Amniotic epithelial cell (primary cell): Measurements from ENCODE around the gene C1QL1.

Source experiments
- DNase-seq: peaks from one replicate; pipeline ENCODE4 v3.0.0-alpha.2; 2010; ENCODE audit warnings: low read depth

Gene C1QL1

DNA sequence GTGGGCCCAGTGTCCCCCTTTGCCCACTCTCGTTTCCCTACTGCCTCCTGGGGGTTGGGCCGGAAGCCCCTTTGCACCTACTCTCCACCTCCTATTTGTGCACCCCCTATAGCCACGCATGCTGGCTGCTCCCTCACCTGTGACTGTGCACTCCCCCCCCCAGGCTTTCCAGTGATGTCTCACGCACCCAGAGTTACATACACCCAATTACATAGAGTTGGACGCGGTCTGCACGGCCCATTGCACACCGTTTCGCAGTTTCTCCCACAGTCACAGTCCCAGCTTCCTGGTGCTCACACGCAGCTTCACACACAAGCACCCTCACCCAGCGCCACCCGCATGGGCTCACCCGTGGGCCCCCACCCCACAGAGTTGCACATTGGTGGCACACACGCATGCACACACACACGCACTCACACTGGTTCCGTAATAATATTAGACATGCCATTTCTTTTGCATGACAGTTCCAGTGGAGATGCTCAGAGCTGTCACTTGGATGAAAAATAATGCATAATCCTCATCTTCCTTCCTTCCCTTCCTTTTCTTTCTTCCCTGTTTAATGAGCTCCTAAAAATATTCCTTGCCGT lies 21.5 kb upstream of the C1QL1 start:
- no peak for DNase-seq

DNA sequence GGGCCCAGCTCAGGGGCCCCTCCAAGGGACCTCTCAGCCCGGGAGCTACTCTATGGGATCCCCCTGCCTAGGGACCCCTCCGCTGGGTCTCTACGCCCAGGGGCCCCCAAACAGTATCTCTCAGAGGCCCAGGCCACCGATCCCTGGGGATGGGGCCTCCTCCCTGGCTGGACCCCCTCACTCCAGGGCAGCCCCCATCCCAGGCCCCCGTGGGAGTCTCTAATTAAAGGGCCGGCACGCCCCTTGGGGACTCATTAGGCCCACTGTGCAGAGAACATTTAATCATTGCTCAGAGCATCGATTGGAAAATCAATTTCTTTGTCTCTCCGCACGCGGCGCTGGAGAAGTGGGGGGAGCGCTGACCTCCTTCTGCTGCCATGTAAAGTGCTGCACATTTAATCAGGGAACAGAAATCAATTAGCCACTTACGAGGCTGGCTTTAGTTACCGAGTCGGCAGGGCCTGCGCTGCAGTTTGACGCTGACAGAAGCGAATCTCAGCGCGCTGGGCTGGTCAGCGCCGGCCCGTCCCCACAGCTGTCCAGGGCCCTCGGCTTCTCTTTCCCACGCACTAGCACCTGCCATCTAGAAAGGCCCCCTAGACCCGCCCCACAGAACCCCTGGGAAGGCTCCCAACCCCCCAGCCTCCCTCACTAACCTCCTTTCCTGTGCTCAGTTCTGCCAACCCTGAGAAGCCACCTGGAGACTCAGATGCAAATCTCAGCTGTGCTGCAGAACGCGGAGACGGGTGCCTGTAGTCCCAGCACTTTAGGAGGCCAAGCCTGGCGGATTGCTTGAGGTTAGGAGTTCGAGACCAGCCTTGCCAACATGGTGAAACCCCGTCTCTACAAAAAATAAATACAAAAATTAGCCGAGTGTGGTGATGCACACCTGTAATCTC lies 20.2 kb upstream of the C1QL1 start:
- DNase-seq = no peak

DNA sequence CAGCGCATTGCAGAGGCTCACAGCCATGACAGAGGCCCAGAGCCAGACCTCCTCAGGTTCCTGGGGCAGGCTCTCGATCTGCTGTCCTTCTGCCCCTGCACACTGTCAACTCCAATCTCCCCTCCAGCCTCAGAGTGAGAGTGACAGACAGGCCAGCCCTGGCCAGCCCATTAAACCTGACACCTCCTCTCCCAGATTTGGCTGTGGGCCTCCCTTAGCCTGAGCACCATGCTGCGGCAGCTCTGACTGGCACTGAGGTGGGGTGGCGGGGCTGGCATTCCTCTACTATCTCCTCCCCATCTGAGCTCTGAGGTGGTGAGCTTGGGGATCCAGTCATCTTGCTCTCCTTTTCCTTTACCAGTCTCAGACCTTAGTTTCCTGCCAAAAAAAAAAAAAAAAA lies 15.5 kb upstream of the C1QL1 start:
- no peak for DNase-seq

DNA sequence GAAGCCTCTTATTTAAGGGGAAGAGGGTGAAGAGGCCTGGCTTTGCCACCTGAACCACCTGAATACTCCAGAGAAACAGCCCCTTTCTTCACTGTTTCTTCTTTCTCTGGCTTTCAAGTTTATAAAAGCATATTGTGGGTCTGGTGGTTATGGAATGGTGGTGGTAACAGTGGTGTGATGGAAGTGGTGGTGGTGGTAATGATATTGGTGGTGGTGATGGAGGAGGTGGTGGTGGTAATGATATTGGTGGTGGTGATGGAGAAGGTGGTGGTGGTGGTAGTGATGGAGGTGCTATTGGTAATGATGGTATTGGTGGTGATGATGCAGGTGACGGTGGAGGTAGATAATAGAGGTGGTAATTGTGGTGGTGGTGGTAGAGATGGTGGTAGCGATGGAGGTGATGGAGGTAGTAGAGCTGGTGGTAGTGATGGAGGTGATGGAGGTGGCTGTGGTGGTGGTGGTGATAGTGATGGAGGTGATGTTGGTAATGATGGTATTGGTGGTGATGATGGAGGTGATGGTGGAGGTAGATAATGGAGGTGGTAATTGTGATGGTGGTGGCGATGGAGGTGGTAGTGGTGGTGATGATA lies 14.1 kb upstream of the C1QL1 start:
- DNase-seq = no peak

DNA sequence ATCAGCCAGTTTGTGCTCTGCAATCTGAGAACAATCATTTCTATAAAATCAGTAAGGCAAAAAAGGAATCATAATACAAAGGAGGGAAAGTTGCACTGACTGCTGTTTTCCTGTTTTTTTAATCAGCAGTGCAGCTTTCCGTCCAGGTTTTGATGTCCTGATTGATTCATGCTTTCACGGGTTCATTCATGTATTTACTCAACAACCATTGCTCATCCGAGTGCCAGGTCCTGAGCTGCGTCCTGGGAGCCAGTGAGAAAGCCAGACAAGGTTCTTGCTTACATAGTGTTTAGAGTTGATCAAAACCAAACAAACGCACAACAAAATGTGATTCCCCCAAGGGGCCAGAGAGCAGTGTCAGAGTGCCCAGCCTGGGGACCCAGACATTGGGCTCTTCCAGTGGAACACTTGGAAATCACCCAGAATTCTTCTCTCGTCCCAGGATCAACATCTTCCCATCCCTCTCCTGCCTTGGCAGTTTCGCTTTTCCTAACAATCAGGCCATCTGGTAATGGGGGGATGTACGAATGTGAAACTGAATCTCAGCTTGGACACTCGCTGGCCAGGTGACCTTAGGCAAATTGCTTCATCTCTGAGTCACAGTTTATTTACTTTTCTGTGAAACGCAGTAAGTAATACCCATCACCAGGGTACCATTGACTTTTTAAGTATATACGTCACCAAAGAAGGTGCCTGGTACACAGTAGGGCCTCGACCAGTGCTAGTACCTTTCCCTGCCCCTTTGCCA lies 13.3 kb upstream of the C1QL1 start:
- DNase-seq = peak; percentile 83

DNA sequence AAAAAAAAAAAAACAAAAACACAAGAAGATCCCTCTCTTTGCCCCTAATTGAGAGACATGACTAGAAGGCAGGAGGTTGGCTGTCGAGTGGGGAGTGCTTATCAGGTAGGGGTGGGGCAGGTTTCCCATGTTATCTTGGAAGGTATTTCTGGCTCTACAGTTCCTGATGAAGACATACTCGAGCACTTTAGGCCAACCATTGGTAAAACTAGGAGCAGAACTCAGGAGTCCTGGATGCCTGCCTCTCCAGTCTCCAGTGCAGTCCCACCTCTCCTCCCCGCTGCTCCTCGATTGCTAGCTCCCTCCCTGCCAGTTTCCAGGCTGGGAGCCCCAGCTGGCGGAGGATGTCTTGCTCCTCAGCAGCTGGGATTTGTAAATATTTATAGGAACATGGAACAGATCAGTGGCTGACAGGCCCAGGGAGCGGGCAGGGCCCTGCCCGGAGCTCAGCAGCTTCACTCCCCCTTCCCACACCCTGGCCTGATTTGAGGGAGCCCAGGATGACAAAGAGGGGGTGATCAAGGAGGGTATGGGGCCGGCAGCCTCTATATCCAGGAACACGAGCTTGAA lies 11.4 kb upstream of the C1QL1 start:
- no peak for DNase-seq

DNA sequence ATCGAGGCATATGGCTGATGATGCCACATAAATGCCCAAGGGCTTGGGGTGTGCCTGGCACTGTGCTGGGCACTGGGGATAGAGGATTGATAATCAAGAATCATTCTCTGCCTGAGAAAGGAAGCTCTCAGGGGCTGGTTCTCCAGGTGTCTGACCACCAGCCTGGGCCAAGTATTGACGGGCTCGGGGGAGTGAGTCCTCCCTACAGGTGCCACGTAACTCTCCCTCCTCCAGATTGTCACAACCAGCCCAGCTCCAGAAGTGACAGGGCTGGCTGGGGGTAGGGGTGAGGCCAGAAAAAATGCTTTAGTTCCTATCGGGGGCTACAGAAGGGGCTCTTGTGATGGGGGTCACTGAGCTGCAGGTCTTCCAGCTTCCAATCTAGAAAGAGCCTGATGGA lies 10.7 kb upstream of the C1QL1 start:
- DNase-seq = no peak

DNA sequence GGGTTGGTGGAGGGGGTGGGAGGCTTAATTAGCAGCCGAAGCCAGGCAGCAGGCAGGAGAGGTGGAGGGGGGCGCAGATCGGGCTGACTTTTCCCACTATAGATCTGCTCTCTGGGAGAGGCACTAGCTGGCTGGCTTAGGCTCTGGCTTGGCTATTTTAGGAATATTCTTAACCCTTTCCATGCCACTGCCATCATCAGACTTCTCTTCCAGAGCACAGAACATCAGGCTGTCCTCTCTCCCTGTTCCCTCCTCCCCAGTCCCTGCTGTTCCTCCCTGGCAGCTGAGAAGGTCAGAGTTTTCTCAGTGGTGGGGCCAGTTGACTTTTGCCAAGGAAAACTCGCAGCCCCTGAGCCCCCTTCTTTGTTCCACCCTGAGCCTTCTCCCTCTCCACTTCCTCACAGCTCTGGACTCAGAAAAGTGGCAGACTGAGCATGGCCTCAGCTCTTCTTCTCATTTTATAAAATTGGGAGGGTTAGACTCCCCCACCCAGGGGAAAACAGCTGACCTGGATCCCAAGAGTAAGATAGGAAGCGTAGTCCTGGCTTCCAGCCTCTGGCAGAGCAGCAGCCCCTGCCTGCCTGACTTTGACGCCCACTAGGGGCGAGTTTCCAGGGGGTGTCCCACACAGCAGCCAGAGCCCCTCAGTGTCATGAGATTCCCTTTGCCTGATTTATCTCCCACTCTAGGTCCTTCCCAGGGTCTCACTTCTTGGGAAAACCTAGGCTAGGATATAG lies 9.9 kb upstream of the C1QL1 start:
- no peak for DNase-seq

DNA sequence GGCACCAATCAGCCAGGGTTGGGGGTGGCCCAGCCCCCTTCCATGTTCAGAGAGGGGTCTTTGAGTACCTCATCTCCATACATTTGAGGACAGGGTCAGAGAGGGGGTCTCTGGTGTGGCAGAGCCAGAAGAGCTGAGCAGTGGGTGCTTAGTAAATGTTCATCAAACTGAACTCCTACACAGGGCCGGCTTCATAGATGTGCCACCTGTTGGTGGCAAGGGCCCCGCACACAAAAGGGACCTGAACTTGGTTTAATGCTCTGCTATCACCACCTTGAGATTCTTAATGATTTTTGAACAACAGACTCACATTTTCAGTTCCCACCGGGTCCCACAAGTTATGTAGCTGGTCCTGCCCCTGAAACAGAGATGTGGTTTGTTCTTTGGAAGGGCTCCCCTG lies 9.0 kb upstream of the C1QL1 start:
- DNase-seq = no peak

DNA sequence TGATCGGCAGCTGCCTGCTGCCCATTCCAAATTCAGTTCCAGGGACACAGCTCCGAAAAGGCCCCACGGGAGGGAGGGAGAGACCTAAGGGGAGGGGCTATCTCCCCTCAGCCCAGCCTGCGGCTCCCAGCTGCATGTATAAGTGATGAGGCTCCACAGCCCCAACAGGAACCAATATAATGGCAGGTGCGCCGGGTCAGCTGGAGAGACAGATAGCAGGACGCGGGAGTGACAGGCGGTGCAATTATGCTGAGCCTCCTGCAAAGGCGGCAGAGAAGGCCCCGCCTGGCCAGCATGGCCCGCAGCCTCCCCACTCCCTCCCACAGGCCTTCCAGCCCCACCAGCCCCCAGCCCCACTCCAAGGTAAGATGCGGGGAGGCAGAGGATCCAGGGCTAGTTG lies 8.1 kb upstream of the C1QL1 start:
- DNase-seq = no peak

DNA sequence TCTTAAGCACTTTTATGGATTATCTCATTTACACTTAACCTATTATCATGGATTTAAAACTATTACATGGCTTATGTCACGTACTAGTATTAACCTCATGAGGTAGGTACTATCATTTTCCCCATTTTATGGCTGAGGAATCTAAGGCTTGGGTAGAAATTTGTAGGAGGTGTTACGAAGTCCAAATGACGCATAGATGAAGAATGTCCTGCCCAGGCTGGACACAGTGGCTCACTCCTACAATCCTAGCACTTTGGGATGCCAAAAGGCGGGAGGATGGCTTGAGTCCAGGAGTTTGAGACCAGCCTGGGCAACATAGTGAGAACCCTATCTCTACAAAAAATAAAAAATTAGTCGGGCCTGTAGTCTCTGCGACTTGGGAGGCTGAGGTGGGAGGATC lies 4.8 kb upstream of the C1QL1 start:
- DNase-seq = peak; percentile 58

DNA sequence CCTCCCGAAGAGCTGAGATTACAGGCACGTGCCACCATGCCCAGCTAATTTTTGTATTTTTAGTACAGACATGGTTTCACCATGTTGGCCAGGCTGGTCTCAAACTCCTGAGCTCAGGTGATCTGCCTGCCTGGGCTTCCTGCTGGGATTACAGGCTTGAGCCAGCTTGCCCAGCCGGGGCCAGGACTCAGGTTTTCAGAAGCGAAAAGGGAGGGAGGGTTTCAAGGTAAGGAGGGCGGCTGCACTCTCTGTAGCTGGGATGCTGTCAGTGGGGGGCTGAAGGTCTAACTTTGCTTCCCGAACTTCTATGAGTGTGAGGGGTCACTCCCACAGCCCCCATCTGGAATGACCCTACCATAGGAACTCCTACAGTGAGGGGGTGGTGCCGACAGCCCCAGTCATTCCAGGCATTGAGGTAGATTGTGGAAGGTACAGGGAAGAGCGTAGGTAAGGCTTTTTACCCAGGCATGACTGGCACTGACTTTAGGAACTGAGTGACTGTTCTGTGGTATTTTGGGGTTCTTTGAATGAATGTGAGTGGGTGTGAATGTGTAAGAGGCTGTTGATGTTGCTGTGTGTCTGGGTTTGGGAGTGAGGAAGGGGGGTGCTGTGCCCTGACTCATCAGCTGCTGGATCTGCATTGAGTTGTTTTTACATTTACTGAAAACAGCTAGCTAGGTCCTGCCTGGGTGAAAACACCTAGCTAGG lies 3.8 kb upstream of the C1QL1 start:
- peak; percentile 80 for DNase-seq

DNA sequence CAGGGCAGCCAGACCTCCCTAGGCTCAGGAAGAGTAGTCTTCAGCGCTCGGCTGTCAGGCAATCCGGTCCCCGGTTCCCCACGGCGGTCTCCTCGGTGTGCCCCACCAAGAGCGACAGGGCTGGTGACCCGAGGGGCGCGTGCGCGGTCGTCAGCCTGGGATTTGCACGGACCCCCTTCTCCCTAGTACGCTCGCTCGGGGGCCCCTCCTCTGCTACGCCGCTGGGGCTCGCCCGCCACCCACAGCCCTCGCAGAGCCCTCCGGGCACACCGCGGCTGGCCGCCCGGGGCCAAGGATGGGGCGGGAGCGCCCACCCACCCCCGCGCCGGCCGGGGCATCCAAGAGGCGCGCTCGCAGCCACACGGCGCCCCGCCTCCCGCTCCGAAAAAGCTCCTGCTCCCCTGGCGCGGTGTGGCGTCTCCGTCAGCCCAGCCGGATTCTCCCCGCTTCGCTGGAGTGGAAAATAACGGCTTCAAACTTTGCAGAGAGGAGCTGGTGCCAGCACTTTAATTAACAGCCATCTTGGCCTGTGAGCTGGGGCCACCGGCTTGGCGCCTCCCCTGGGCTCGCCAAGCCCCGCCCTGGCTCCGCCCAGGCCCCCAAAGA lies 2.1 kb upstream of the C1QL1 start:
- no peak for DNase-seq

DNA sequence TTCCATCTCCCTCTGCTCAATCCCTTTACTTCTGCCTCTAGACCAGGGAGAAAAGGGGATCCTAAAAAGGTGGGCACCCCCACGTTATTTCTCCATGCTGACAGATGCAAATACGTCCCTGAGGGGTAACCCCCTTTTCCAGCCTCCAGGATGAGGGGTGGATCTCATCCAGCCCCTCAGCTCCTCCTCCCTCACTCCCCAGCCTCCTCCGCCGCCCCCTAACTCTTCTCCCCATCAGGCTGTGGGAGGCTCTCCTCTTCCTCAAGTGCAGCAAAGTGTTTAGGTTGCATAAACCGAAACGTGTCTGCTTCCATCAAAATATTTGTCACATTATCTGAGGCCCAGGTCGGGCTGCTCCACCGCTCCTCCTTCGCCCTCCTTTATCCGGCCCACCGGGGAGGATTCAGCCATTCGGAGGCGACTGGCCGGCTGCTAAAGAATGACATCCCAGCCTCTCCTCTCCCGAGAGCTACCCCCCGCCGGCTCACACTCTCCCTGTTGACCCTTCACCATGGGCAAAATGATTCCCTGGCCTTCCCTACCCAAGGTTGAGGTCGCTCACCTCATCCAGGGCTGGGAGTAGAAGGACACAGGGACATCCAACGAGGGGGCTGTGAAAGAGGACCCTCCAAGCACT lies 1.2 kb upstream of the C1QL1 start:
- no peak for DNase-seq

DNA sequence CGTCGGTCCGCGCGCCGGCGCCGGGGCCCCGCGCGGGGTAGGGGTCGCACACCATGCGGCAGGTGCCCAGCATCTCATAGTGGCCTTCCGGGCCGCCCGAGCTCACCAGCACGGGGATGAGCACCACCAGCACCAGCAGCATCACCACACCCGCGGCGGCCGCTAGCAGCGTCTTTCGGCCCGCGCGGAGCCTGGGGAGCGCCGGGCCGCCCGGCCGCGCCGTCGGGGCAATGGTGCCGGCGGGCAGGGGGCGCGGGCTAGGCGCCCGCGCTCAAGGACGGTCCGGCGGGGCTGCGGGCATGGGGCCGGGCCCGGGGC lies 237 bp downstream of the C1QL1 start:
- DNase-seq = no peak

DNA sequence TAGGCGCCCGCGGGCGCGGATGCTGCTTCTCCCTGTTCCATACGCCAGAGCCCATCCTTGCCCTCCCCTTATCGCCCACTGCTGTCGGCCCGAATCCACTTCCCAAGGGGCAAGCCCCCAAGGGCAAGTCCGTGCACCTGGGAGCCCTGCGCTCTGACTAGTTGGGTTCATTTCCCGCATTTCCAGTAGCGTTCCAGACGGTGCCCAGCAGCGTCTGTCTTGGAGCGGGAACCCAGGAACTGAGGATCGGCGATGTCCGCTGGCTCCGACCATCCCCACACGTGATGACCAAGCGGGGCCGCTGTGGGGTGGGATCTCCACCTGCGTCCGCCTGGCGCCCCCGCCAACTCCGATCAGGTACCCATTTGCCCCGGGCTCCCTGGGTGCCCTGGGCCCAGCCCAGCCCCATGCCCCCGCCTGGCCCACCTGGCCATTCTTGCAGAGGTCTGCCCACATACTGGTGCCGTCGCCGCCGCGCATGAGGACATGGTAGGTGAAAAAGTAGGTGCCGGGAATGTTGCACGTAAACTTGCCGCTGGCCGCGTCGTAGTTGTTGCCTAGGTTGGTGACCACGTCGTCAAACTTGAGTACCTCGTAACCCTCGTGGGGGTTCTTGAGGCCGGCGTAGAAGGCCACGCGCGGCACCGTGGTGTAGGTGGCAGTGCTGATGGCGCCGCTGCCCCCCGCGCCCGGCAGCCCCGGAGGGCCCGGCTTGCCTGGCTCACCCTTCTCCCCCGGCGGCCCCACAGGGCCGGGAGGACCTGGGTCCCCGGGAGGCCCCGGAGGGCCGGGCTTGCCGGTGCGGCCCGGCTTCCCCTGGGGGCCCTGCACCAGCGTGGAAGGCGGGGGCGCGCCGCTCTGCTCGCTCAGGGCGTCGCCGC lies 837 bp downstream of the C1QL1 start:
- DNase-seq = no peak

DNA sequence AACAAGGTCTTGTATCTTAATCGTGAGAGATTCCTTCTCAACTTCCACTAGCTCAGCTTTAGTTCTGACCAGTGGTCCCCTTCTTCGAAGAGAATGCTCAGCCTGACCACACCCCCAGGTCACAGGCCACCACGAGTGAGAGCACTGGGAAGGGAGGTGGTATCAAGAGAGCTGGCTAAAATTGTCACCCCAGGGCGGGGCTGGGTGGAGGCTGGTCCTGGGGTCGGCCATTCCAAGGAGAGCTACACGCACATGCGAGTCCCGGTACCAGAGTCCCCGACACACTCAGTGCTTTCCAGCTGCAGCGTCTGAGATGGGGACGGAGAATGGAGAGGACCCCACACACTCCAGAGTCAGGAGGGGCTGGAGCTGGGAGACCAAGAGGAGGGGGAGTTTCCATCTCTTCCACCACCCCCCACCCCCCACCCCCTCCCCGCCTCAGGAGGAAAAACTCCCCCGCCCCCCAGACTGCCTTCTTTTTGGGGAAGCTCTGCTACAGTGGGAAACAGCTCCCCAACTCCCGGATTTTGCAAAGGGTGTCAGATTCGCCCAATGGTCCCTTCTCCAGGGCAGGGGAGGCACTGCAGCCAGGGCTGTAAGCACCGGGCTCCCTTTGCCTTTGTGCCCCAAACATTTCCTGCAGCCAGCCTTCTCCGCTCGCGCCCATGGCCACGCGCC lies 1.6 kb downstream of the C1QL1 start:
- DNase-seq = no peak

DNA sequence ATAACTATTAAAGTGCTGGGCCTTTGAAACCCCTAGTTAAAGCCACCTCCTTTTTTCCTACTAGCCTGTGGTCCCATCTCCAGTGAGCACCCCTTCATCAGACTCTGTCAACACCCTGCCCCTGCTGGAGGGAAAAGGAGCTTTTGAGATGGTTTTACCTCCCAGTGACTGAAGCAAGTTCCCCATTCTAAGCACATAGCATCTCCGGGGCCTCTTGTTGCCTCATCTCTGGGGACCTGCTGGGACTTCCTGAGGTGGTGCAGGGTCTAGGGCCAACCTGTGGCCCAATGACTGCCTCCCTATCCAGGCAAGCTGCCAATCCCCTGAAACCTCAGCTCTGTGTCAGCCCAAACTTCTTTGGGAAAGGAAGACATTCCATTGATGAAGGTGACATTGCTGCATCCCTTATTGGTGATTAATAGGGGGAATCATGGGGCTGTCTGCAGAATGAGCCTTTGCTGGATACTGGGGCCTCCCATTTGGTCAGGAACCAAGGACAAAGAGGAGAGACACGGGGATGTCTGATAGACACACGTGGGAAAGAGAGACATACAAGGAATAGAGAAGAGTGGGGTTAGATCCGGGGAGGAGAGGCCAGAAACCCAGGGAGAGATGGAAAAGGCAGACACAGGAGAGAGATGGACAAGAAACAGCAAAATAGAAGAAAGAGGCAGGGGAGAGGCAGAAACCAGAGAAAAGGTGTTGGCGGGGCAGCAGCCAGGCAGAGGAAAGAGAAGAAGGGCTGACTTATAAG lies 2.4 kb downstream of the C1QL1 start:
- no peak for DNase-seq
